Large intestine (tissue), 3 donors: Measurements from ENCODE around the gene CNTN1. TPM values are rescaled to one million over a fixed set of nuclear protein-coding genes. Genes with fewer than 3 reads are reported as not detected.

ENCODE experiments used
- DNase-seq, 2 donors: peaks; one replicate each; pipeline versions ENCODE4 v3.0.0 to v3.0.0-alpha.2; 2013
- H3K27ac ChIP-seq: one replicate; pipeline ENCODE4 v1.5.1; 2013; ENCODE audit warnings: low read length
- H3K27me3 ChIP-seq: 2 replicates; pipeline ENCODE4 v1.6.1; 2013; ENCODE audit warnings: low read length; ENCODE audit not compliant: control insufficient read depth, insufficient read depth
- H3K36me3 ChIP-seq: 2 replicates; pipeline ENCODE4 v1.6.1; 2013; ENCODE audit warnings: low read length; ENCODE audit not compliant: control insufficient read depth, insufficient read depth
- H3K4me1 ChIP-seq: one replicate; pipeline ENCODE4 v1.6.1; 2013; ENCODE audit warnings: low read length; ENCODE audit not compliant: control insufficient read depth, insufficient read depth
- H3K4me3 ChIP-seq: one replicate; pipeline ENCODE4 v1.5.1; 2013; ENCODE audit warnings: low read length
- H3K9me3 ChIP-seq: one replicate; pipeline ENCODE4 v1.6.1; 2013; ENCODE audit warnings: mild to moderate bottlenecking, low read depth, low read length, moderate library complexity; ENCODE audit not compliant: control insufficient read depth
- WGBS: methylation state at CpG from one replicate; pipeline ENCODE4 v1.1.5; 2013; ENCODE audit warnings: low lambda C conversion rate; ENCODE audit not compliant: insufficient coverage; 5-methylcytosine and 5-hydroxymethylcytosine counted together
- polyA plus RNA-seq: library from polyadenylated mRNA; unstranded; fragments of 120-200 nt; gene quantifications from one replicate; pipeline ENCODE4 v1.2.1, GENCODE V29; 2013

Gene CNTN1
- polyA plus RNA-seq, 1 donor, result 7.4 TPM

DNA sequence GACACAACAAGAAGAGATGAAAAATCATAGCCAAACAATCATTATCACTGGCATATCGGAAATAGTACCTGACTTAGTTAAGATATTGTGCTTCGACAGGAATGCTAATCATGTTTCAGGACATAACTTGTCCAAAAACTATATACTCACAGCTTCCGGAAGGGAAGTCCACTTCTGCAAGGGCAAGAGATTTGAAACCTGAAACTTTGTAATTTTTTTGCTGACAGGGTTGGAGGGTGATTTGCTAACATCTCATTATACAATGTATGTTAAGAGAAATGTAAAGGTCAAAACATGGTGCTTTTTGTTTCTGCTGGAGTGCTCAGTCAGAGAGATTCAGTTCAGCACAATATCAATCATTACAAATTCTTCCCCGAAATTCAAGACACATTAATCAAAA is 200.3 kb downstream of the CNTN1 start:
- 71% methylated on average over 1 of the region's 4 CpGs for WGBS
- DNase-seq, result no peak
- Histone ChIP-seq H3K9me3 (no peaks in the 10 kb centered on the region), H3K36me3 (no peaks in the 10 kb centered on the region), H3K4me1 (no peaks in the 10 kb centered on the region), H3K27me3 (no peaks in the 10 kb centered on the region), H3K4me3 (no peak overlapping the region), H3K27ac (no peak overlapping the region)

DNA sequence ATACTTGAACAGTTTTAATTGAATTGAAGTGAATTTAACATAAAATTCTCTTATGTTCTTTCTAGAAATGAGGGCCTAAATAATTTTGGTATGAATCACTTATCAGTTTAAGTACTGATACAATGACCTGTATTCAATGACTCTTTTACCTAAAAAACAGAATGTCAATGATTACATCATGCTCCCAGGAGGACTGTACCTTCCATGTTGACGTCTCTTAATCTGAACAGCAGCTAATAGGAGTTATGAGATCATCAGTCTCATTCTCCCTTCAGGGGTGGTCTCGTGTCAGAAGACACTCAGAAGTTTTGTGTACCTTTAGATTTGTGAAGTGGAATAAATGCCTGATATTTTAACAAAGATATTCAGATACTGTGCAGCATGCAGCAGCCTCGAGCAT is 206.3 kb downstream of the CNTN1 start:
- no peak overlapping the region for H3K27ac ChIP-seq
- WGBS, result no CpG with 5 or more reads among the region's 3 CpGs
- H3K36me3 ChIP-seq, result no peaks in the 10 kb centered on the region
- H3K9me3 ChIP-seq, result no peaks in the 10 kb centered on the region
- H3K27me3 ChIP-seq, result no peaks in the 10 kb centered on the region
- DNase-seq, result no peak
- H3K4me1 ChIP-seq, result no peaks in the 10 kb centered on the region
- H3K4me3 ChIP-seq, result no peak overlapping the region

GRCh38 chr12:40903040-40903439 is 210.8 kb downstream of the CNTN1 start:
- Histone ChIP-seq H3K4me3 (no peak overlapping the region), H3K9me3 (no peaks in the 10 kb centered on the region), H3K4me1 (no peaks in the 10 kb centered on the region), H3K27me3 (no peaks in the 10 kb centered on the region), H3K36me3 (no peaks in the 10 kb centered on the region), H3K27ac (no peak overlapping the region)
- WGBS, result no CpG with 5 or more reads among the region's 1 CpG
- DNase-seq, result no peak

- Histone ChIP-seq H3K4me3 (no peak overlapping the region), H3K9me3 (no peaks in the 10 kb centered on the region), H3K27me3 (no peaks in the 10 kb centered on the region), H3K4me1 (no peaks in the 10 kb centered on the region), H3K36me3 (no peaks in the 10 kb centered on the region), H3K27ac (no peak overlapping the region)
- no CpG with 5 or more reads among the region's 4 CpGs for WGBS
- no peak for DNase-seq
Observed at GRCh38 chr12:40907115-40907527, 214.9 kb downstream of the CNTN1 start.

GRCh38 chr12:40911676-40912075 is 219.4 kb downstream of the CNTN1 start:
- Histone ChIP-seq H3K4me3 (no peak overlapping the region), H3K9me3 (no peaks in the 10 kb centered on the region), H3K36me3 (no peaks in the 10 kb centered on the region), H3K4me1 (no peaks in the 10 kb centered on the region), H3K27me3 (no peaks in the 10 kb centered on the region), H3K27ac (no peak overlapping the region)
- WGBS, result no CpG with 5 or more reads among the region's 3 CpGs
- no peak for DNase-seq

GRCh38 chr12:40915172-40915571 is 222.9 kb downstream of the CNTN1 start:
- Histone ChIP-seq H3K27ac (no peak overlapping the region), H3K4me1 (no peaks in the 10 kb centered on the region), H3K4me3 (no peak overlapping the region), H3K9me3 (no peaks in the 10 kb centered on the region), H3K36me3 (no peaks in the 10 kb centered on the region), H3K27me3 (no peaks in the 10 kb centered on the region)
- DNase-seq, result no peak
- WGBS, result 60% methylated on average over 1 of the region's 2 CpGs

DNA sequence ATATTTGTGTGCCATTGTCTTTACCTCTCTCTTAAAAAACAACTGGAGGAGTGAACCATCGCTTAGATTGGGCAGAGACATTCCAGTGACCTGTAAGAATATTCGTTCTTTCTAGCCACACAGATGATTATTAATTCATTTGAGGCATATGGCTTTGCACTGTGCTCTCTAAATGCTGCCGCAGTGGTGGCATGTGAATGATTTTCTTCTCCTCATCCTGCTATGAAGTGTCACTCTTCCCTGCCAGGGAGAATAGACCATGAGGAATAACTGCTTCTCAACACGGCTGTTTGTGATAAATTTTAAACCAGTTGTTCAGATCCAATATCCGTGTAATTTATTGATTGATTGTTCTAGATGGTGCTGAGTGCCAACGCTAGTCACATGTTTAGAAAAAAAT is 225.3 kb downstream of the CNTN1 start:
- H3K36me3 ChIP-seq, result no peaks in the 10 kb centered on the region
- no peak for DNase-seq
- no peak overlapping the region for H3K4me3 ChIP-seq
- H3K9me3 ChIP-seq, result no peaks in the 10 kb centered on the region
- no CpG with 5 or more reads among the region's 6 CpGs for WGBS
- H3K4me1 ChIP-seq, result no peaks in the 10 kb centered on the region
- H3K27me3 ChIP-seq, result no peaks in the 10 kb centered on the region
- no peak overlapping the region for H3K27ac ChIP-seq

DNA sequence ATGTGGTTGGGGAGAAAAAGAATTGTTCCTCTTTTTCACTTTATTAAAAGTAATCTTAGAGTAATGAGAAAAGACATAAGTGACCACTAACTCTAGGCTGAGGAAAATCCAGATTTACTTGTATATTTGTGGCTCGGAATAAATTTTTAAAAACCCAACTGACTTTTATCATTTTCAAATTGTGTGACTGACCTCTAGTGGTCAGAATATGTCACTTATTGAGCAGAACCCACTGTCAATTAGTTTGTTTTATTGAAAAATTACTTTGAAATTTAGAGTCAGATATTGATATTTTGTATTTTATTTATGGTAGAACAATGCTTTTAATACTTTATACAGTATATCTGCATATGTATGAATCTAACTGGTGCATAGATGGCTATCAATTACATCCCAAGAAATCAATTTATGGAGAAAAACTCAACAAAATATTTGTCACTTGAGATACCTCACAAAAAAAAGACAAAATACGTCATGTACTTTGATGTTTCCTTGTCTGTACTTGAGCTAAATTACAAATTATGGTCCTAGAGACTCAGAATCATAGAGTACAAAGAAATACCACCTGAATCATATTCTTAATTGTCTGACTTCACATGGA is 229.4 kb downstream of the CNTN1 start:
- 14% methylated on average over 2 of the region's 2 CpGs for WGBS
- no peaks in the 10 kb centered on the region for H3K36me3 ChIP-seq
- H3K27ac ChIP-seq, result no peak overlapping the region
- no peaks in the 10 kb centered on the region for H3K4me1 ChIP-seq
- no peaks in the 10 kb centered on the region for H3K27me3 ChIP-seq
- H3K9me3 ChIP-seq, result no peaks in the 10 kb centered on the region
- DNase-seq, result no peak
- H3K4me3 ChIP-seq, result no peak overlapping the region

DNA sequence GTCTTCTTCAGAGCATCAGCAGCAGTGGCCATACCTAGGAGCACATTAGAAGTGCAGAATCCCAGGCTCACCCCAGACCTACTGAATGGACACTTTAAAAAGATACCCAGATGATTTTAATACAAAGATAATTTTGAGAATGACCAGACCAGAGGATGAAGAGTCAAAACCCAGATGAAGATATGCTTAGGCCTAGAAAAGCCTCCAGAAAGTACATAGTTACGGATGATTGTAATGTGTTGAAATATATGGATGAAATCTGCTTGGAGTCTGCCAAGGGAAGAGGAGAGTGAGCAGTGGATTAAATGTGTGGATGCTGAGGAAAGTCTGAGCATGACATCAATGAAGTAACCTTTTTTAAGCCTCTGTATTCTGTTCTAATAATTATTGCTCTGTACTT is 245.7 kb downstream of the CNTN1 start:
- WGBS, result no CpG with 5 or more reads among the region's 1 CpG

DNA sequence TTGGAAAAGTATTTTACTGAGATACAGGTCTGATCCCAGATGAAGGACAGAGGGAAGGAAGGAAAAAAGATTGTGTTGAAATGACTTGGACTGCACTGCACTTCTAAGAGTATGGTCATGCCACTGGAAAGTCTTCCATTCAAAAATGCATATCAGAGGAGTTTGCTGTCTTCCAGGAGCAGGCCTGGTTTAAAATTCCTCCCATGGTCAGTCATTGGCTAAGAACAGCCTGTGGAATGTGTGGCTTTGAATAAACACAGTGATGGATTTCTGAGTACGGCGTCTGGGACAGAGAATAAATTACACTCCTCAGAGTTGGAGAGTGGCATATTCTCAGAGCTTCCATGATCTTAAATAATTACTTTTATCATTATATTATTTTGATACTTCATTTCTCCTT is 250.1 kb downstream of the CNTN1 start:
- WGBS, result 80% methylated on average over 1 of the region's 2 CpGs
- no peaks in the 10 kb centered on the region for H3K9me3 ChIP-seq
- H3K27me3 ChIP-seq, result no peaks in the 10 kb centered on the region
- no peak for DNase-seq
- no peaks in the 10 kb centered on the region for H3K4me1 ChIP-seq
- H3K27ac ChIP-seq, result no peak overlapping the region
- no peaks in the 10 kb centered on the region for H3K36me3 ChIP-seq
- H3K4me3 ChIP-seq, result no peak overlapping the region

More for the DNA sequence above, 245.7 kb downstream of the CNTN1 start:
- H3K36me3 ChIP-seq, result no peaks in the 10 kb centered on the region
- no peak overlapping the region for H3K27ac ChIP-seq
- no peaks in the 10 kb centered on the region for H3K27me3 ChIP-seq
- no peaks in the 10 kb centered on the region for H3K4me1 ChIP-seq
- H3K4me3 ChIP-seq, result no peak overlapping the region
- no peaks in the 10 kb centered on the region for H3K9me3 ChIP-seq
- no peak for DNase-seq

- no peak for DNase-seq
- no peaks in the 10 kb centered on the region for H3K36me3 ChIP-seq
- no peaks in the 10 kb centered on the region for H3K4me1 ChIP-seq
- no peak overlapping the region for H3K27ac ChIP-seq
- no CpG with 5 or more reads among the region's 2 CpGs for WGBS
- no peaks in the 10 kb centered on the region for H3K9me3 ChIP-seq
- no peaks in the 10 kb centered on the region for H3K27me3 ChIP-seq
- no peak overlapping the region for H3K4me3 ChIP-seq
Observed at GRCh38 chr12:40945772-40946171, 253.5 kb downstream of the CNTN1 start.
